SK-N-SH (cell line): Measurements from ENCODE around the gene CLCA4.

Experiments used
- CHD2 ChIP-seq: fragments of 150-350 bp; IDR thresholded peaks from 2 replicates; pipeline ENCODE4 v1.6.1; 2018; ENCODE audit warnings: low read length; ENCODE audit not compliant: partially characterized antibody
- EP300 ChIP-seq, 2 experiments: IDR thresholded peaks; 2 replicates each; pipeline versions ENCODE4 v1.4.0 to v1.6.1; 2012; ENCODE audit warnings: borderline replicate concordance in 1 of 2, low read depth in 1 of 2, low read length in 1 of 2
- EZH2phosphoT487 ChIP-seq: fragments of 200-600 bp; sonication (generic); IDR thresholded peaks from 2 replicates; pipeline ENCODE4 v1.6.1; 2017; ENCODE audit warnings: low read depth, mixed run types, mild to moderate bottlenecking, antibody characterized with exemption, moderate library complexity, borderline replicate concordance
- FOXM1 ChIP-seq: IDR thresholded peaks from 2 replicates; pipeline ENCODE4 v1.4.0; 2012; ENCODE audit warnings: low read depth, mild to moderate bottlenecking
- MEF2A ChIP-seq: IDR thresholded peaks from 2 replicates; pipeline ENCODE4 v1.4.0; 2012; ENCODE audit warnings: low read depth, borderline replicate concordance
- NFIC ChIP-seq: IDR thresholded peaks from 2 replicates; pipeline ENCODE4 v1.4.0; 2012; ENCODE audit warnings: borderline replicate concordance
- NRF1 ChIP-seq: IDR thresholded peaks from 2 replicates; pipeline ENCODE4 v1.6.1; 2012; ENCODE audit warnings: low read depth, mild to moderate bottlenecking, low read length
- RAD21 ChIP-seq: IDR thresholded peaks from 2 replicates; pipeline ENCODE4 v1.6.1; 2012; ENCODE audit warnings: mild to moderate bottlenecking, low read length
- TCF12 ChIP-seq: IDR thresholded peaks from 2 replicates; pipeline ENCODE4 v1.4.0; 2012
- YY1 ChIP-seq: IDR thresholded peaks from 2 replicates; pipeline ENCODE4 v1.4.0; 2012; ENCODE audit warnings: low read depth, mild to moderate bottlenecking
- TF ChIP-seq, protein P1 (sequence below): fragments of 200-600 bp; sonication (generic); IDR thresholded peaks from 2 replicates; pipeline ENCODE4 v1.6.1; 2017; ENCODE audit warnings: antibody characterized with exemption, mild to moderate bottlenecking, moderate library complexity
- TF ChIP-seq, protein P2 (sequence below): IDR thresholded peaks from 2 replicates; pipeline ENCODE4 v1.4.0; 2012; ENCODE audit warnings: low read depth
- TF ChIP-seq, protein P3 (sequence below): IDR thresholded peaks from 2 replicates; pipeline ENCODE4 v1.6.1; 2012; ENCODE audit warnings: mild to moderate bottlenecking, low read depth, low read length, moderate library complexity
- TF ChIP-seq, protein P4 (sequence below): fragments of 150-350 bp; IDR thresholded peaks from 2 replicates; pipeline ENCODE4 v1.6.1; 2016; ENCODE audit warnings: mild to moderate bottlenecking, low read depth, low read length

DNA sequence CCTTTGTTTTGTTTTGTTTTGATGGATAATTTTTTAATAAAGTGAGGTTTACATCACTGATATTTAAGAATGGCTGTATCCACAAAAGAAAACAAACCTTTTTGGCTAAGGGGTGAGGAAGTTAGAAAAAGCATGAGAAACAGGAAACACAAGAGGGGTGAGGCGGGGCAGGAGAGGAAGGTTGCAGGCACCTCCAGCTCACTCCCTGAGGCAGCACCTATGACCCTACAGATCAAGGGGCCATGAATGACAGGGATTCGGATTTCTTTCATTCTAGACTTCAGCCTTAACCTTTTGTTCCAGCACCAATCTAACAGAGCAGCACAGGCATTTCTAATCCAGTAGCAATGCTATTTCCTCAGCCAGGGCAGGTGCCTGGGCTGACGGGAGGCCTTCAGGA, 4.4 kb downstream of the CLCA4 start:
- no peak for TF ChIP-seq NRF1
- no peak for TF ChIP-seq YY1
- TF ChIP-seq, protein P1, sequence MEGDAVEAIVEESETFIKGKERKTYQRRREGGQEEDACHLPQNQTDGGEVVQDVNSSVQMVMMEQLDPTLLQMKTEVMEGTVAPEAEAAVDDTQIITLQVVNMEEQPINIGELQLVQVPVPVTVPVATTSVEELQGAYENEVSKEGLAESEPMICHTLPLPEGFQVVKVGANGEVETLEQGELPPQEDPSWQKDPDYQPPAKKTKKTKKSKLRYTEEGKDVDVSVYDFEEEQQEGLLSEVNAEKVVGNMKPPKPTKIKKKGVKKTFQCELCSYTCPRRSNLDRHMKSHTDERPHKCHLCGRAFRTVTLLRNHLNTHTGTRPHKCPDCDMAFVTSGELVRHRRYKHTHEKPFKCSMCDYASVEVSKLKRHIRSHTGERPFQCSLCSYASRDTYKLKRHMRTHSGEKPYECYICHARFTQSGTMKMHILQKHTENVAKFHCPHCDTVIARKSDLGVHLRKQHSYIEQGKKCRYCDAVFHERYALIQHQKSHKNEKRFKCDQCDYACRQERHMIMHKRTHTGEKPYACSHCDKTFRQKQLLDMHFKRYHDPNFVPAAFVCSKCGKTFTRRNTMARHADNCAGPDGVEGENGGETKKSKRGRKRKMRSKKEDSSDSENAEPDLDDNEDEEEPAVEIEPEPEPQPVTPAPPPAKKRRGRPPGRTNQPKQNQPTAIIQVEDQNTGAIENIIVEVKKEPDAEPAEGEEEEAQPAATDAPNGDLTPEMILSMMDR, result no peak
- TF ChIP-seq, protein P2, sequence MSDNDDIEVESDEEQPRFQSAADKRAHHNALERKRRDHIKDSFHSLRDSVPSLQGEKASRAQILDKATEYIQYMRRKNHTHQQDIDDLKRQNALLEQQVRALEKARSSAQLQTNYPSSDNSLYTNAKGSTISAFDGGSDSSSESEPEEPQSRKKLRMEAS, result no peak
- no peak for TF ChIP-seq NFIC
- TF ChIP-seq TCF12, result no peak
- TF ChIP-seq EZH2phosphoT487, result no peak
- no peak for TF ChIP-seq MEF2A
- TF ChIP-seq, protein P3, sequence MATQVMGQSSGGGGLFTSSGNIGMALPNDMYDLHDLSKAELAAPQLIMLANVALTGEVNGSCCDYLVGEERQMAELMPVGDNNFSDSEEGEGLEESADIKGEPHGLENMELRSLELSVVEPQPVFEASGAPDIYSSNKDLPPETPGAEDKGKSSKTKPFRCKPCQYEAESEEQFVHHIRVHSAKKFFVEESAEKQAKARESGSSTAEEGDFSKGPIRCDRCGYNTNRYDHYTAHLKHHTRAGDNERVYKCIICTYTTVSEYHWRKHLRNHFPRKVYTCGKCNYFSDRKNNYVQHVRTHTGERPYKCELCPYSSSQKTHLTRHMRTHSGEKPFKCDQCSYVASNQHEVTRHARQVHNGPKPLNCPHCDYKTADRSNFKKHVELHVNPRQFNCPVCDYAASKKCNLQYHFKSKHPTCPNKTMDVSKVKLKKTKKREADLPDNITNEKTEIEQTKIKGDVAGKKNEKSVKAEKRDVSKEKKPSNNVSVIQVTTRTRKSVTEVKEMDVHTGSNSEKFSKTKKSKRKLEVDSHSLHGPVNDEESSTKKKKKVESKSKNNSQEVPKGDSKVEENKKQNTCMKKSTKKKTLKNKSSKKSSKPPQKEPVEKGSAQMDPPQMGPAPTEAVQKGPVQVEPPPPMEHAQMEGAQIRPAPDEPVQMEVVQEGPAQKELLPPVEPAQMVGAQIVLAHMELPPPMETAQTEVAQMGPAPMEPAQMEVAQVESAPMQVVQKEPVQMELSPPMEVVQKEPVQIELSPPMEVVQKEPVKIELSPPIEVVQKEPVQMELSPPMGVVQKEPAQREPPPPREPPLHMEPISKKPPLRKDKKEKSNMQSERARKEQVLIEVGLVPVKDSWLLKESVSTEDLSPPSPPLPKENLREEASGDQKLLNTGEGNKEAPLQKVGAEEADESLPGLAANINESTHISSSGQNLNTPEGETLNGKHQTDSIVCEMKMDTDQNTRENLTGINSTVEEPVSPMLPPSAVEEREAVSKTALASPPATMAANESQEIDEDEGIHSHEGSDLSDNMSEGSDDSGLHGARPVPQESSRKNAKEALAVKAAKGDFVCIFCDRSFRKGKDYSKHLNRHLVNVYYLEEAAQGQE, result no peak
- no peak for TF ChIP-seq FOXM1
- no peak for TF ChIP-seq RAD21
- TF ChIP-seq CHD2, result no peak
- TF ChIP-seq, protein P4, sequence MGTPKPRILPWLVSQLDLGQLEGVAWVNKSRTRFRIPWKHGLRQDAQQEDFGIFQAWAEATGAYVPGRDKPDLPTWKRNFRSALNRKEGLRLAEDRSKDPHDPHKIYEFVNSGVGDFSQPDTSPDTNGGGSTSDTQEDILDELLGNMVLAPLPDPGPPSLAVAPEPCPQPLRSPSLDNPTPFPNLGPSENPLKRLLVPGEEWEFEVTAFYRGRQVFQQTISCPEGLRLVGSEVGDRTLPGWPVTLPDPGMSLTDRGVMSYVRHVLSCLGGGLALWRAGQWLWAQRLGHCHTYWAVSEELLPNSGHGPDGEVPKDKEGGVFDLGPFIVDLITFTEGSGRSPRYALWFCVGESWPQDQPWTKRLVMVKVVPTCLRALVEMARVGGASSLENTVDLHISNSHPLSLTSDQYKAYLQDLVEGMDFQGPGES, result no peak
- TF ChIP-seq EP300 (IDR thresholded peaks at IDR 0.05; ENCODE audit: borderline replicate concordance in 1 of 2, low read depth in 1 of 2, low read length in 1 of 2), result no peak
